NAMALWA (cell line): ENCODE measurements around the gene RALGAPA2.

Experiments
- DNase-seq: peaks from one replicate; pipeline ENCODE4 v3.0.0-alpha.2; 2015; ENCODE audit warnings: low spot score

RALGAPA2 gene

GRCh38 chr20:20531283-20531682 is 181.2 kb downstream of the RALGAPA2 start:
- no peak for DNase-seq

- no peak for DNase-seq
These were observed 181.9 kb downstream of the RALGAPA2 start for GRCh38 chr20:20530428-20531151.

GRCh38 chr20:20529597-20529996 is 182.8 kb downstream of the RALGAPA2 start:
- no peak for DNase-seq

- no peak for DNase-seq
These were observed 183.6 kb downstream of the RALGAPA2 start for GRCh38 chr20:20528861-20529260.

GRCh38 chr20:20527661-20528060 is 184.8 kb downstream of the RALGAPA2 start:
- no peak for DNase-seq

- DNase-seq, result no peak
These were observed 186.7 kb downstream of the RALGAPA2 start for GRCh38 chr20:20525756-20526155.

- no peak for DNase-seq
These were observed 187.2 kb downstream of the RALGAPA2 start for GRCh38 chr20:20525214-20525613.

GRCh38 chr20:20524756-20525155 is 187.7 kb downstream of the RALGAPA2 start:
- DNase-seq, result no peak

GRCh38 chr20:20521736-20522135 is 190.7 kb downstream of the RALGAPA2 start:
- no peak for DNase-seq

GRCh38 chr20:20520776-20521175 is 191.7 kb downstream of the RALGAPA2 start:
- no peak for DNase-seq

GRCh38 chr20:20519269-20519668 is 193.2 kb downstream of the RALGAPA2 start:
- no peak for DNase-seq

- no peak for DNase-seq
These were observed 194.2 kb downstream of the RALGAPA2 start for GRCh38 chr20:20518263-20518662.

GRCh38 chr20:20517296-20517695 is 195.1 kb downstream of the RALGAPA2 start:
- no peak for DNase-seq

- no peak for DNase-seq
These were observed 198.7 kb downstream of the RALGAPA2 start for GRCh38 chr20:20513720-20514119.

- no peak for DNase-seq
These were observed 206.9 kb downstream of the RALGAPA2 start for GRCh38 chr20:20505554-20505953.

- DNase-seq, result no peak
These were observed 208.5 kb downstream of the RALGAPA2 start for GRCh38 chr20:20503777-20504530.

GRCh38 chr20:20501128-20501527 is 211.3 kb downstream of the RALGAPA2 start:
- DNase-seq, result no peak

GRCh38 chr20:20500312-20500711 is 212.1 kb downstream of the RALGAPA2 start:
- no peak for DNase-seq

GRCh38 chr20:20499439-20499838 is 213.0 kb downstream of the RALGAPA2 start:
- DNase-seq, result no peak

- no peak for DNase-seq
These were observed 214.2 kb downstream of the RALGAPA2 start for GRCh38 chr20:20498076-20498861.

GRCh38 chr20:20497242-20497978 is 215.0 kb downstream of the RALGAPA2 start:
- no peak for DNase-seq
